Measurements from ENCODE around the gene CYB5RL. TPM values are rescaled to one million over a fixed set of nuclear protein-coding genes. Genes with fewer than 3 reads are reported as not detected.

Gene CYB5RL
- total and polyA plus RNA-seq, 2 of the 13 experiments (the other 11 are each of a cell fraction or from before 2014, with no cell fraction given): 3.7 to 5.0 TPM

DNA sequence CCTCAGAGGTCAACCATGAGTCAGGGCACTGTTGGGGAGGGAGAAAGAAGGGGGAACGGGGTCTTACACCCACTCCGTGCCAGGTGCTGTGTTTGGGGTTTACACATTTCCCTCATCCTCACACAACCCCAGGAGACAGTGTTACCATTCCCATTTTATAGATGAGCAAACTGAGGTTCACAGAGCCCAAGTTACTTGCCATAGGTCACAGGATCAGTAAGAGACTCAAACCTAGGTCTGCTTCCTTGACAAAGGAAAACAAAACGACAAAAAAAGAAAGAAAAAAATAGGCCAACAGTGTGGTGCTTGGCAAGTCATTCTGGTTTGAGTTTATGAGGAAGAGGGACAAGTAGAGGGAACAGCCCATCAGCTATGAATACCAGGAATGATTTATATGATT, 30.8 kb downstream of the CYB5RL start:
- Histone ChIP-seq H3K27me3 (ENCODE audit: control insufficient read depth in 1 of 2, insufficient read depth in 2 of 2, low read length in 2 of 2) (no peaks in the 10 kb centered on the region; a peak in 1 of 5 replicates), H3K4me3 (replicated peaks in 1 of 3; ENCODE audit: insufficient read depth in 1 of 3, low read depth in 2 of 3, low read length in 3 of 3) (no peak overlapping the region), H3K79me2 (ENCODE audit: insufficient read depth, low read length) (no peaks in the 10 kb centered on the region), H3K9ac (ENCODE audit: insufficient read depth, low read depth, low read length) (no peak overlapping the region), H3K27ac (ENCODE audit: extremely low read length, insufficient read depth, low read length) (no peak overlapping the region), H4K20me1 (ENCODE audit: insufficient read depth, low read length) (no peaks in the 10 kb centered on the region), H3K36me3 (replicated peaks in 1 of 2; ENCODE audit: control insufficient read depth in 1 of 2, insufficient read depth in 2 of 2, low read length in 2 of 2) (no peaks in the 10 kb centered on the region), H3K9me3 (ENCODE audit: low read length) (no peaks in the 10 kb centered on the region), H3K4me1 (ENCODE audit: insufficient read depth, low read length) (peaks cover 12% of the 10 kb centered on the region), H3K4me2 (ENCODE audit: low read depth, low read length) (no peak overlapping the region), H2AFZ (ENCODE audit: low read length) (no peak overlapping the region)
- intact Hi-C loops (cut with micrococcal nuclease; ENCODE audit: unreplicated experiment): no loop called here
- no peak for ATAC-seq
- WGBS (ENCODE audit: low lambda C conversion rate): 20% methylated on average over 3 of the region's 3 CpGs
- in situ Hi-C loops (cut with HindIII; ENCODE audit: extremely low pct_ligation_motif_present, low pct_unique_long_range_greater_than_20kb): no loop called here
- CTCF ChIA-PET (ENCODE audit: low intra/inter-chr PET ratio, low total read pairs): no interaction called here
- FAIRE-seq: no peak
- DNase-seq (ENCODE audit: low spot score): no peak
- no TSS peak for BruUV-seq (replicated peaks)
- no peak for TF ChIP-seq HCFC1 (IDR thresholded peaks at IDR 0.05; ENCODE audit: low read depth, low read length)
- TF ChIP-seq CCAR2 (optimal IDR thresholded peaks at IDR 0.05; ENCODE audit: low read depth, low read length): no peak
- peak; percentile 74 for TF ChIP-seq ZNF629 (CRISPR knock-in tag; conservative IDR thresholded peaks at IDR 0.05)
- POLR2A ChIA-PET: no interaction called here

DNA sequence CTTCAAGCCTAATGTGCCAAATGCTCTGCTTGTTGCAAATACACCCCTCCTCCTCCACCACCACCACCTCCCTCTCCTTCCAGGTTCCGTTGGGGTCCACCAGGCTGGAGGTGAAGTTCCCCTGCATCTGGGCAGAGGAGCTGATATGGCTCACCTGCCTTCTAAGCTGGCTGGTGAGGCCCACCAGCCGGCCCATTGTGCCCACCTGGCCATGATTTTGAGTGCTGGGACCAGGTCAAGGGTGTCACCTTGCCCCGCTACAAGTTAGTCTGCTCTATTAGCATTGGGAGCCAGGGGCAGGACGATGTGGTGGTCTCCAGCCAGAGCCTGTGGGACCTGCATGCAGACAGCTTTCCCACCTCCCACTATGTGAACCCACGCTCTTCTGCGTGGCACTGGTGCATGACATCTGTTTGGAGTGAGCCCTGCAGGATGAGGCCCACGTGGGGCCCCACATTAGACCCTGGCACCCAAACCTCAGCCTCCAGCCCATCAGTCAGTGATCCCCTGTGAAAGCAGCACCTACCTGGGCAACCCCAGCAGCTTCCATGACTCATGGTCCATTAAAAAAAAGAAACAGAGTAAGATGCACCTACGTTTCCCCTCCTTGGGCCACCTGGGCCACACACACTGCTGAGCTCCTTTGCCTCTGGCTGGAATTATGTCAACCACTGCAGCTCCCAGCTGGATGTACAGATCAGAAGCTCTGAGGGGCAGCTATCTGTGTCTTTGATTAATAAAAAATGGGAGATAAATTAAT, 31.4 kb downstream of the CYB5RL start:
- no TSS peak for BruUV-seq (replicated peaks)
- DNase-seq (ENCODE audit: low spot score) (no peak), ATAC-seq (no peak), FAIRE-seq (no peak)
- Histone ChIP-seq H3K9me3 (ENCODE audit: low read length) (no peaks in the 10 kb centered on the region), H3K36me3 (replicated peaks in 1 of 2; ENCODE audit: control insufficient read depth in 1 of 2, insufficient read depth in 2 of 2, low read length in 2 of 2) (no peaks in the 10 kb centered on the region), H3K9ac (ENCODE audit: insufficient read depth, low read depth, low read length) (no peak overlapping the region), H3K4me1 (ENCODE audit: insufficient read depth, low read length) (peaks cover 13% of the 10 kb centered on the region), H2AFZ (ENCODE audit: low read length) (no peak overlapping the region), H3K27ac (ENCODE audit: extremely low read length, insufficient read depth, low read length) (no peak overlapping the region), H3K79me2 (ENCODE audit: insufficient read depth, low read length) (no peaks in the 10 kb centered on the region), H4K20me1 (ENCODE audit: insufficient read depth, low read length) (no peaks in the 10 kb centered on the region), H3K4me3 (replicated peaks in 1 of 3; ENCODE audit: insufficient read depth in 1 of 3, low read depth in 2 of 3, low read length in 3 of 3) (no peak overlapping the region), H3K4me2 (ENCODE audit: low read depth, low read length) (no peak overlapping the region), H3K27me3 (ENCODE audit: control insufficient read depth in 1 of 2, insufficient read depth in 2 of 2, low read length in 2 of 2) (no peaks in the 10 kb centered on the region)
- intact Hi-C loops (cut with micrococcal nuclease; ENCODE audit: unreplicated experiment) (no loop called here), in situ Hi-C loops (cut with HindIII; ENCODE audit: extremely low pct_ligation_motif_present, low pct_unique_long_range_greater_than_20kb) (no loop called here)
- 37% methylated on average over 4 of the region's 8 CpGs for WGBS (ENCODE audit: low lambda C conversion rate)
- ChIA-PET POLR2A (no interaction called here), CTCF (ENCODE audit: low intra/inter-chr PET ratio, low total read pairs) (no interaction called here)
- TF ChIP-seq HOXD1 (CRISPR knock-in tag; IDR thresholded peaks at IDR 0.05): no peak
